IPS-15b (cell line): ENCODE results near the gene GNAI3.
A peak's percentile ranks its signal among the peaks of the same experiment; 100 is the strongest.

Experiments
- H3K27me3 ChIP-seq: one replicate; pipeline ENCODE4 v1.6.1; 2013; ENCODE audit warnings: low read length; ENCODE audit not compliant: control insufficient read depth, insufficient read depth
- H3K36me3 ChIP-seq: one replicate; pipeline ENCODE4 v1.6.1; 2013; ENCODE audit warnings: low read length; ENCODE audit not compliant: control insufficient read depth, insufficient read depth
- H3K4me1 ChIP-seq: one replicate; pipeline ENCODE4 v1.6.1; 2013; ENCODE audit warnings: mild to moderate bottlenecking, low read length; ENCODE audit not compliant: control insufficient read depth, insufficient read depth
- H3K4me3 ChIP-seq: one replicate; pipeline ENCODE4 v1.5.1; 2013; ENCODE audit warnings: low read depth, low read length
- H3K9ac ChIP-seq: one replicate; pipeline ENCODE4 v1.6.1; 2013; ENCODE audit warnings: low read depth, mild to moderate bottlenecking, low read length
- H3K9me3 ChIP-seq: one replicate; pipeline ENCODE4 v1.6.1; 2013; ENCODE audit warnings: mild to moderate bottlenecking, low read length; ENCODE audit not compliant: control insufficient read depth, insufficient read depth

GNAI3 gene

GRCh38 chr1:109559995-109560394 is 11.6 kb downstream of the GNAI3 start:
- Histone ChIP-seq H3K4me1 (peaks cover 26% of the 10 kb centered on the region), H3K9me3 (no peaks in the 10 kb centered on the region), H3K27me3 (no peaks in the 10 kb centered on the region), H3K4me3 (no peak overlapping the region), H3K9ac (no peak overlapping the region), H3K36me3 (no peaks in the 10 kb centered on the region)

- H3K4me1 ChIP-seq: peaks cover 25% of the 10 kb centered on the region
- no peak overlapping the region for H3K9ac ChIP-seq
- no peaks in the 10 kb centered on the region for H3K27me3 ChIP-seq
- peak overlapping the region; percentile 26 for H3K4me3 ChIP-seq
- H3K36me3 ChIP-seq: no peaks in the 10 kb centered on the region
- no peaks in the 10 kb centered on the region for H3K9me3 ChIP-seq
Observed at GRCh38 chr1:109564194-109564878, 15.9 kb downstream of the GNAI3 start.

- Histone ChIP-seq H3K4me1 (peaks cover 27% of the 10 kb centered on the region), H3K9ac (no peak overlapping the region), H3K36me3 (no peaks in the 10 kb centered on the region), H3K27me3 (no peaks in the 10 kb centered on the region), H3K9me3 (no peaks in the 10 kb centered on the region), H3K4me3 (no peak overlapping the region)
Observed at GRCh38 chr1:109565241-109565640, 16.8 kb downstream of the GNAI3 start.

GRCh38 chr1:109566982-109567381 is 18.6 kb downstream of the GNAI3 start:
- H3K9ac ChIP-seq: no peak overlapping the region
- H3K9me3 ChIP-seq: no peaks in the 10 kb centered on the region
- H3K27me3 ChIP-seq: no peaks in the 10 kb centered on the region
- no peak overlapping the region for H3K4me3 ChIP-seq
- H3K36me3 ChIP-seq: no peaks in the 10 kb centered on the region
- peaks cover 30% of the 10 kb centered on the region for H3K4me1 ChIP-seq

- H3K4me1 ChIP-seq: peaks cover 24% of the 10 kb centered on the region
- H3K9me3 ChIP-seq: no peaks in the 10 kb centered on the region
- no peaks in the 10 kb centered on the region for H3K27me3 ChIP-seq
- no peak overlapping the region for H3K9ac ChIP-seq
- no peaks in the 10 kb centered on the region for H3K36me3 ChIP-seq
- no peak overlapping the region for H3K4me3 ChIP-seq
Observed at GRCh38 chr1:109567877-109568672, 19.7 kb downstream of the GNAI3 start.

- no peaks in the 10 kb centered on the region for H3K27me3 ChIP-seq
- H3K9me3 ChIP-seq: no peaks in the 10 kb centered on the region
- H3K36me3 ChIP-seq: no peaks in the 10 kb centered on the region
- no peak overlapping the region for H3K9ac ChIP-seq
- H3K4me1 ChIP-seq: peaks cover 15% of the 10 kb centered on the region
- H3K4me3 ChIP-seq: no peak overlapping the region
Observed at GRCh38 chr1:109569323-109569722, 20.9 kb downstream of the GNAI3 start.

- H3K4me3 ChIP-seq: no peak overlapping the region
- no peak overlapping the region for H3K9ac ChIP-seq
- H3K27me3 ChIP-seq: no peaks in the 10 kb centered on the region
- H3K4me1 ChIP-seq: peaks cover 7% of the 10 kb centered on the region
- H3K36me3 ChIP-seq: no peaks in the 10 kb centered on the region
- H3K9me3 ChIP-seq: no peaks in the 10 kb centered on the region
Observed at GRCh38 chr1:109570414-109570813, 22.0 kb downstream of the GNAI3 start.

- H3K9me3 ChIP-seq: no peaks in the 10 kb centered on the region
- no peaks in the 10 kb centered on the region for H3K27me3 ChIP-seq
- no peak overlapping the region for H3K9ac ChIP-seq
- peaks cover 7% of the 10 kb centered on the region for H3K4me1 ChIP-seq
- H3K36me3 ChIP-seq: no peaks in the 10 kb centered on the region
- no peak overlapping the region for H3K4me3 ChIP-seq
Observed at GRCh38 chr1:109573785-109574184, 25.4 kb downstream of the GNAI3 start.

GRCh38 chr1:109578947-109579443 is 30.6 kb downstream of the GNAI3 start:
- Histone ChIP-seq H3K9ac (no peak overlapping the region), H3K4me1 (no peaks in the 10 kb centered on the region), H3K4me3 (no peak overlapping the region), H3K36me3 (peaks cover 5% of the 10 kb centered on the region), H3K27me3 (no peaks in the 10 kb centered on the region), H3K9me3 (no peaks in the 10 kb centered on the region)

GRCh38 chr1:109579491-109579890 is 31.1 kb downstream of the GNAI3 start:
- H3K4me1 ChIP-seq: no peaks in the 10 kb centered on the region
- no peak overlapping the region for H3K4me3 ChIP-seq
- H3K27me3 ChIP-seq: no peaks in the 10 kb centered on the region
- no peak overlapping the region for H3K9ac ChIP-seq
- no peaks in the 10 kb centered on the region for H3K9me3 ChIP-seq
- H3K36me3 ChIP-seq: peaks cover 5% of the 10 kb centered on the region

GRCh38 chr1:109582021-109582420 is 33.6 kb downstream of the GNAI3 start:
- Histone ChIP-seq H3K4me1 (no peaks in the 10 kb centered on the region), H3K9ac (no peak overlapping the region), H3K27me3 (no peaks in the 10 kb centered on the region), H3K9me3 (no peaks in the 10 kb centered on the region), H3K4me3 (no peak overlapping the region), H3K36me3 (peaks cover 5% of the 10 kb centered on the region)

- Histone ChIP-seq H3K4me1 (no peaks in the 10 kb centered on the region), H3K36me3 (no peaks in the 10 kb centered on the region), H3K27me3 (no peaks in the 10 kb centered on the region), H3K4me3 (no peak overlapping the region), H3K9me3 (no peaks in the 10 kb centered on the region), H3K9ac (no peak overlapping the region)
Observed at GRCh38 chr1:109584766-109585165, 36.4 kb downstream of the GNAI3 start.
